WTC11 (cell line): Measurements from ENCODE around the gene SLC35A3. TPM values are rescaled to one million over a fixed set of nuclear protein-coding genes. Genes with fewer than 3 reads are reported as not detected.

Source experiments
- ATAC-seq: fragments of 200-7000 bp; cut with Tn5 transposase; 2 replicates; pipeline ENCODE4 v1.10.0; 2021; ENCODE audit warnings: mild to moderate bottlenecking, moderate library complexity
- CTCF ChIA-PET: fragments of 300-600 bp; sonication (Branson Sonifier 250); formaldehyde crosslinking; loops from one replicate; lab custom pipeline; 2021; ENCODE audit warnings: antibody characterized with exemption; lab: Charles Lee
- POLR2A ChIA-PET: fragments of 350-600 bp; sonication (Branson Sonifier 250); formaldehyde crosslinking; loops from one replicate; lab custom pipeline; 2021; ENCODE audit warnings: antibody characterized with exemption; lab: Charles Lee
- DNase-seq: peaks from one replicate; pipeline ENCODE4 v3.0.0; 2021; ENCODE audit warnings: low spot score
- H3K27ac Mint-ChIP-seq: 2 replicates; pipeline ENCODE4 v1.8.0; 2021; ENCODE audit warnings: mixed read lengths
- H3K27me3 Mint-ChIP-seq: 2 replicates; pipeline ENCODE4 v1.8.0; 2021; ENCODE audit warnings: low read depth, mild to moderate bottlenecking, moderate library complexity, mixed read lengths
- H3K36me3 Mint-ChIP-seq: 2 replicates; pipeline ENCODE4 v1.8.0; 2021; ENCODE audit warnings: mixed read lengths
- H3K4me1 Mint-ChIP-seq: 2 replicates; pipeline ENCODE4 v1.8.0; 2022; ENCODE audit warnings: mixed read lengths
- H3K4me3 Mint-ChIP-seq: 2 replicates; pipeline ENCODE4 v1.8.0; 2021; ENCODE audit warnings: mild to moderate bottlenecking, moderate library complexity, mixed read lengths
- H3K9me3 Mint-ChIP-seq: 2 replicates; pipeline ENCODE4 v1.8.0; 2021; ENCODE audit warnings: mixed read lengths
- ESRRA ChIP-seq: sonication (generic); formaldehyde crosslinking; IDR thresholded peaks from 2 replicates; pipeline ENCODE4 v1.8.1; 2022; ENCODE audit warnings: mild to moderate bottlenecking, missing genetic modification reagents, borderline replicate concordance
- FOXK1 ChIP-seq: sonication (generic); formaldehyde crosslinking; IDR thresholded peaks from 2 replicates; pipeline ENCODE4 v1.8.0; 2022; ENCODE audit warnings: mild to moderate bottlenecking, moderate library complexity, missing genetic modification reagents
- RELA ChIP-seq: sonication (generic); formaldehyde crosslinking; IDR thresholded peaks from 2 replicates; pipeline ENCODE4 v1.8.1; 2022; ENCODE audit warnings: missing genetic modification reagents, mild to moderate bottlenecking, borderline replicate concordance
- SMAD3 ChIP-seq: sonication (generic); formaldehyde crosslinking; IDR thresholded peaks from 2 replicates; pipeline ENCODE4 v1.8.0; 2022; ENCODE audit warnings: missing genetic modification reagents, mild to moderate bottlenecking, borderline replicate concordance
- SMAD4 ChIP-seq: sonication (generic); formaldehyde crosslinking; IDR thresholded peaks from 2 replicates; pipeline ENCODE4 v1.8.0; 2022; ENCODE audit warnings: mild to moderate bottlenecking, missing genetic modification reagents
- TCF7 ChIP-seq: sonication (generic); formaldehyde crosslinking; IDR thresholded peaks from 2 replicates; pipeline ENCODE4 v1.8.0; 2022; ENCODE audit warnings: mild to moderate bottlenecking, low read depth, missing genetic modification reagents, moderate library complexity
- total RNA-seq: library from RNA; stranded (reverse); gene quantifications from 3 replicates; pipeline ENCODE4 v1.2.3, GENCODE V29; 2021
- TF ChIP-seq, protein P1 (sequence below): sonication (generic); formaldehyde crosslinking; IDR thresholded peaks from 2 replicates; pipeline ENCODE4 v1.8.1; 2023; ENCODE audit warnings: mild to moderate bottlenecking, missing genetic modification reagents
- TF ChIP-seq, protein P2 (sequence below): fragments of 250-450 bp; sonication (Bioruptor Pico); conservative IDR thresholded peaks from 2 replicates; pipeline ENCODE4 v1.9.0; 2021; ENCODE audit warnings: mild to moderate bottlenecking
- TF ChIP-seq, protein P3 (sequence below): fragments of 250-450 bp; sonication (Bioruptor Pico); IDR thresholded peaks from 2 replicates; pipeline ENCODE4 v1.8.0; 2021; ENCODE audit warnings: mild to moderate bottlenecking
- TF ChIP-seq, protein P4 (sequence below): sonication (generic); formaldehyde crosslinking; IDR thresholded peaks from 2 replicates; pipeline ENCODE4 v1.8.0; 2023; ENCODE audit warnings: mild to moderate bottlenecking, missing genetic modification reagents
- TF ChIP-seq, protein P5 (sequence below): sonication (generic); formaldehyde crosslinking; IDR thresholded peaks from 2 replicates; pipeline ENCODE4 v1.8.0; 2023; ENCODE audit warnings: missing genetic modification reagents
- TF ChIP-seq, protein P6 (sequence below): sonication (generic); formaldehyde crosslinking; IDR thresholded peaks from 2 replicates; pipeline ENCODE4 v1.8.0; 2022; ENCODE audit warnings: mild to moderate bottlenecking, missing genetic modification reagents
- TF ChIP-seq, protein P7 (sequence below): sonication (generic); formaldehyde crosslinking; IDR thresholded peaks from 2 replicates; pipeline ENCODE4 v1.8.1; 2023; ENCODE audit warnings: mild to moderate bottlenecking, missing genetic modification reagents, moderate library complexity

The SLC35A3 gene
- total RNA-seq, 1 experiment from 2014 or later, result 14.5 TPM

DNA sequence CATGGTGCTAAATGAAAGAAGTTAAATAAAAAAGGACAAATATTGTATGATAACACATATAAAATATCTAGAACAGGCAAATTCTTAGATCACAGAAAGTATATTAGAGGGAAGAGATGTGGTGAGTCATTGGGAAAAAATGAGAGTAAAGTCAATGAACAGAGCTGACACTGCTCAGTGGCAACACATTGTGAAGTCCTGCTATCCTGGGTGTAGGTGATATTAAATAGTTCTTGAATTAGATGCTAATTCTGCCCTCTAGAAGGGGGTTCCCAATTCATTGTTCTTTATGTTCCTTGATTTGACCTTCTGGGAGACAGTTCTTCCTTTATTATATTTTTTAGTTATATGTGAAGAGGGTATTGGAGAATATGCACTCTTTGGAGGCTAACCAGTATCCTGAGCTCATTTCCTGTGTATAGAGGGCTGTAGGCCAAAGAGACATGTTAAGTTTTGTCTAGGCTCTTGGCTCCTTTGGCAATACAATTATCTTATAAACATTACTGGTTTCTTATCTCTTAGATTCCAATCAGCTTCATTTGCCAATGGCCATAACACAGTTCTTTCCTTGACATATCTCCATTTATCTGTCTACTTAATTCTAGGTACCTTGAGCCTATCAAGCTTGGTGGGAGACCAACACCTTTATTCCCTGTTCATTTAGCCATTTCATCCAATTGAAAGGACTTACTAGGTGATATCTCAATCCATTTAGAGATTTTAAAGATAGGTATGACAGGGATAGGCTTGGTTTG lies 6.6 kb upstream of the SLC35A3 start:
- DNase-seq (no peak), ATAC-seq (no peak)
- ChIA-PET POLR2A (no interaction called here), CTCF (no interaction called here)
- TF ChIP-seq ESRRA (CRISPR knock-in tag), result no peak
- TF ChIP-seq, protein P1, sequence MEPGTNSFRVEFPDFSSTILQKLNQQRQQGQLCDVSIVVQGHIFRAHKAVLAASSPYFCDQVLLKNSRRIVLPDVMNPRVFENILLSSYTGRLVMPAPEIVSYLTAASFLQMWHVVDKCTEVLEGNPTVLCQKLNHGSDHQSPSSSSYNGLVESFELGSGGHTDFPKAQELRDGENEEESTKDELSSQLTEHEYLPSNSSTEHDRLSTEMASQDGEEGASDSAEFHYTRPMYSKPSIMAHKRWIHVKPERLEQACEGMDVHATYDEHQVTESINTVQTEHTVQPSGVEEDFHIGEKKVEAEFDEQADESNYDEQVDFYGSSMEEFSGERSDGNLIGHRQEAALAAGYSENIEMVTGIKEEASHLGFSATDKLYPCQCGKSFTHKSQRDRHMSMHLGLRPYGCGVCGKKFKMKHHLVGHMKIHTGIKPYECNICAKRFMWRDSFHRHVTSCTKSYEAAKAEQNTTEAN (CRISPR knock-in tag), result no peak
- TF ChIP-seq, protein P2, sequence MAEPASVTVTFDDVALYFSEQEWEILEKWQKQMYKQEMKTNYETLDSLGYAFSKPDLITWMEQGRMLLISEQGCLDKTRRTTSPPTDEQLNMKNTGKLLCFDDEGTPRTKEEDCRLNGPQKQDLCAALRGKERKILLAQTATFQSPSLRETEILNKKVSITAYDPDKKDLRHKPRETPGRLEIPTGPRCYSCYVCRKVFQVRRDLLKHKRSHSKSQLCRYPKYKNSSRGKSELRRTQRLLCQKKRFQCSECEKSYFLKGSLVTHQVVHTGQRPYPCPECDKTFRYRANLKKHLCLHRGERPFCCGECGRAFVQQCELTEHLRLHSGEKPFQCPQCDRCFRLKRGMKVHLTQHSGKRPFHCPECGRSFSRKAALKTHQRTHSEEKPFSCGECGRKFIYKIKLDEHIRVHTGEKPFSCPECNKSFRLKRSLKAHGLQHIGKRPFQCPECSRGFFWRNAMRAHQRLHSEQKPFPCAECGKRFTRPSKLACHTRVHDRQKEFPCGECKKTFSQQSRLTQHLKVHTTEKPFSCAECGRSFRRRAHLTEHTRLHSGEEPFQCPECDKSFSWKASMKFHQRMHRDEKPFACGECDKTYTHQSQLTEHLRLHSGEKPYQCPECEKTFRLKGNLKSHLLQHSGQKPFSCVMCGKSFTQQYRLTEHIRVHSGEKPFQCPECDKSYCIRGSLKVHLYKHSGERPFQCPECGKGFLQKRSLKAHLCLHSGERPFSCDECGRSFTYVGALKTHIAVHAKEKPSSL (CRISPR knock-in tag), result no peak
- TF ChIP-seq, protein P3, sequence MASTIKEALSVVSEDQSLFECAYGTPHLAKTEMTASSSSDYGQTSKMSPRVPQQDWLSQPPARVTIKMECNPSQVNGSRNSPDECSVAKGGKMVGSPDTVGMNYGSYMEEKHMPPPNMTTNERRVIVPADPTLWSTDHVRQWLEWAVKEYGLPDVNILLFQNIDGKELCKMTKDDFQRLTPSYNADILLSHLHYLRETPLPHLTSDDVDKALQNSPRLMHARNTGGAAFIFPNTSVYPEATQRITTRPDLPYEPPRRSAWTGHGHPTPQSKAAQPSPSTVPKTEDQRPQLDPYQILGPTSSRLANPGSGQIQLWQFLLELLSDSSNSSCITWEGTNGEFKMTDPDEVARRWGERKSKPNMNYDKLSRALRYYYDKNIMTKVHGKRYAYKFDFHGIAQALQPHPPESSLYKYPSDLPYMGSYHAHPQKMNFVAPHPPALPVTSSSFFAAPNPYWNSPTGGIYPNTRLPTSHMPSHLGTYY (CRISPR knock-in tag), result no peak
- TF ChIP-seq SMAD4, result no peak
- TF ChIP-seq, protein P4, sequence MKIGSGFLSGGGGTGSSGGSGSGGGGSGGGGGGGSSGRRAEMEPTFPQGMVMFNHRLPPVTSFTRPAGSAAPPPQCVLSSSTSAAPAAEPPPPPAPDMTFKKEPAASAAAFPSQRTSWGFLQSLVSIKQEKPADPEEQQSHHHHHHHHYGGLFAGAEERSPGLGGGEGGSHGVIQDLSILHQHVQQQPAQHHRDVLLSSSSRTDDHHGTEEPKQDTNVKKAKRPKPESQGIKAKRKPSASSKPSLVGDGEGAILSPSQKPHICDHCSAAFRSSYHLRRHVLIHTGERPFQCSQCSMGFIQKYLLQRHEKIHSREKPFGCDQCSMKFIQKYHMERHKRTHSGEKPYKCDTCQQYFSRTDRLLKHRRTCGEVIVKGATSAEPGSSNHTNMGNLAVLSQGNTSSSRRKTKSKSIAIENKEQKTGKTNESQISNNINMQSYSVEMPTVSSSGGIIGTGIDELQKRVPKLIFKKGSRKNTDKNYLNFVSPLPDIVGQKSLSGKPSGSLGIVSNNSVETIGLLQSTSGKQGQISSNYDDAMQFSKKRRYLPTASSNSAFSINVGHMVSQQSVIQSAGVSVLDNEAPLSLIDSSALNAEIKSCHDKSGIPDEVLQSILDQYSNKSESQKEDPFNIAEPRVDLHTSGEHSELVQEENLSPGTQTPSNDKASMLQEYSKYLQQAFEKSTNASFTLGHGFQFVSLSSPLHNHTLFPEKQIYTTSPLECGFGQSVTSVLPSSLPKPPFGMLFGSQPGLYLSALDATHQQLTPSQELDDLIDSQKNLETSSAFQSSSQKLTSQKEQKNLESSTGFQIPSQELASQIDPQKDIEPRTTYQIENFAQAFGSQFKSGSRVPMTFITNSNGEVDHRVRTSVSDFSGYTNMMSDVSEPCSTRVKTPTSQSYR, result no peak
- TF ChIP-seq RELA (CRISPR knock-in tag), result no peak
- TF ChIP-seq, protein P5, sequence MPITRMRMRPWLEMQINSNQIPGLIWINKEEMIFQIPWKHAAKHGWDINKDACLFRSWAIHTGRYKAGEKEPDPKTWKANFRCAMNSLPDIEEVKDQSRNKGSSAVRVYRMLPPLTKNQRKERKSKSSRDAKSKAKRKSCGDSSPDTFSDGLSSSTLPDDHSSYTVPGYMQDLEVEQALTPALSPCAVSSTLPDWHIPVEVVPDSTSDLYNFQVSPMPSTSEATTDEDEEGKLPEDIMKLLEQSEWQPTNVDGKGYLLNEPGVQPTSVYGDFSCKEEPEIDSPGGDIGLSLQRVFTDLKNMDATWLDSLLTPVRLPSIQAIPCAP, result no peak
- TF ChIP-seq, protein P6, sequence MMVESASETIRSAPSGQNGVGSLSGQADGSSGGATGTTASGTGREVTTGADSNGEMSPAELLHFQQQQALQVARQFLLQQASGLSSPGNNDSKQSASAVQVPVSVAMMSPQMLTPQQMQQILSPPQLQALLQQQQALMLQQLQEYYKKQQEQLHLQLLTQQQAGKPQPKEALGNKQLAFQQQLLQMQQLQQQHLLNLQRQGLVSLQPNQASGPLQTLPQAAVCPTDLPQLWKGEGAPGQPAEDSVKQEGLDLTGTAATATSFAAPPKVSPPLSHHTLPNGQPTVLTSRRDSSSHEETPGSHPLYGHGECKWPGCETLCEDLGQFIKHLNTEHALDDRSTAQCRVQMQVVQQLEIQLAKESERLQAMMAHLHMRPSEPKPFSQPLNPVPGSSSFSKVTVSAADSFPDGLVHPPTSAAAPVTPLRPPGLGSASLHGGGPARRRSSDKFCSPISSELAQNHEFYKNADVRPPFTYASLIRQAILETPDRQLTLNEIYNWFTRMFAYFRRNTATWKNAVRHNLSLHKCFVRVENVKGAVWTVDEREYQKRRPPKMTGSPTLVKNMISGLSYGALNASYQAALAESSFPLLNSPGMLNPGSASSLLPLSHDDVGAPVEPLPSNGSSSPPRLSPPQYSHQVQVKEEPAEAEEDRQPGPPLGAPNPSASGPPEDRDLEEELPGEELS (CRISPR knock-in tag), result no peak
- no peak for TF ChIP-seq TCF7 (CRISPR knock-in tag)
- TF ChIP-seq, protein P7, sequence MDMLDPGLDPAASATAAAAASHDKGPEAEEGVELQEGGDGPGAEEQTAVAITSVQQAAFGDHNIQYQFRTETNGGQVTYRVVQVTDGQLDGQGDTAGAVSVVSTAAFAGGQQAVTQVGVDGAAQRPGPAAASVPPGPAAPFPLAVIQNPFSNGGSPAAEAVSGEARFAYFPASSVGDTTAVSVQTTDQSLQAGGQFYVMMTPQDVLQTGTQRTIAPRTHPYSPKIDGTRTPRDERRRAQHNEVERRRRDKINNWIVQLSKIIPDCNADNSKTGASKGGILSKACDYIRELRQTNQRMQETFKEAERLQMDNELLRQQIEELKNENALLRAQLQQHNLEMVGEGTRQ (CRISPR knock-in tag), result no peak
- no peak for TF ChIP-seq SMAD3 (CRISPR knock-in tag)
- TF ChIP-seq FOXK1 (CRISPR knock-in tag), result no peak
- H3K4me1 Mint-ChIP-seq, result peaks cover 2% of the 10 kb centered on the region
- no peaks in the 10 kb centered on the region for H3K9me3 Mint-ChIP-seq
- no peaks in the 10 kb centered on the region for H3K27me3 Mint-ChIP-seq
- no peak overlapping the region for H3K4me3 Mint-ChIP-seq
- H3K36me3 Mint-ChIP-seq, result no peaks in the 10 kb centered on the region
- no peak overlapping the region for H3K27ac Mint-ChIP-seq
